HG03175 (cell line): ENCODE results near the gene CHADL.
A peak's percentile ranks its signal among the peaks of the same experiment; 100 is the strongest.
"Not testable (repeated sequence)": the region's sequence is repeated elsewhere in the genome, so short reads cannot be mapped to it uniquely, and the experiment has no call there.

Experiments
- ATAC-seq: cut with Tn5 transposase; IDR thresholded peaks from one replicate; pipeline ENCODE4 v1.9.1; 2021; ENCODE audit warnings: mild to moderate bottlenecking, moderate library complexity; ENCODE audit not compliant: unreplicated experiment

Gene CHADL

GRCh38 chr22:41240377-41241132 is at the start of gene CHADL:
TSS of gene CHADL (minus strand) at chr22:41240931. CDS start at chr22:41240881, 50 bp downstream.
- ATAC-seq: no peak

- no peak for ATAC-seq
Observed at GRCh38 chr22:41289671-41290070, 48.9 kb upstream of the CHADL start.

GRCh38 chr22:41288245-41288946 is 47.7 kb upstream of the CHADL start:
- ATAC-seq: no peak

- ATAC-seq: peak; percentile 21
Observed at GRCh38 chr22:41286639-41287091, 45.9 kb upstream of the CHADL start.

DNA sequence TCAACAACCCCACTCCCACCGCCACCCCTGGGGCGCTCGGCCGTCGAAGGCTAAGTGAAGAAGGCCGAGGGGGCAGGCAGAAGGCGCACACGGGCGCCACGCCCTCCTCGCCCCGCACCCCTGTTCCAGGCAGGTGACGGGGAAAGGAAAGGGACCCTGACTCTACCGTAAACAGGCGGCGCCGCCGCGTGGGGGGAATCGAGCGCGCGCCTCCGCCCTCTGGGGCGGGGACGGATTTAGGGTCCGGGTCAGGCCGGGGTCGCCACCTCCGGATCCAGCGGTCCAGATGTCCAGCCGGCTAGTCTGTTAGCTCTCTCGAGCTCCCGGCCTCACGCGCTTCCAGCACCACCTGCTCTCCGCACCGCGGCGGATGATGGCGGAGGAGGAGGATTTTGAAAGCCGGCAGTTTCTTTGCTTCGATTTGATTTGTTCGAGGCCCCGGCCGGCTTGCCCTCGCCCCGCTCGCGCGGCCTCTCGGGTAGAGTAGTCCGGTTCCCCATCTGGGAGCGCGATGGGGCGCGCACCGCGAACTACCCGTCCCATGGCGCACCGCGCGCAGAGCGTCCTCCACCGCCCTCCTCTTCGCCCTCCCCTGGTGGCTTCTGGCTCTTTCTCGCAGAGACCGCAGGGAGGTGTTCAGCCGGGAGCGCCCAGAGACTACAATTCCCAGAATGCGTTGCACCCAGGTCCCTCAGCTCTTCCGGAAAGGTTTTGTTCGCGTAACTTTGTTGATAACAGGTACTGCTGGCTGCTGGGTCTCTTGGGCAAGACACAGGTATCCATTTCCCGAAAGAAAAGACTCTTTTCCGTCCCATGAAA is 45.3 kb upstream of the CHADL start, which contains the start of gene RANGAP1:
TSS of gene RANGAP1 (minus strand) at position 368 of the 819 bp plus-strand sequence. CDS start 5,143 bp downstream, outside the sequence.
- peak; percentile 94 for ATAC-seq

GRCh38 chr22:41285441-41285819 is 44.7 kb upstream of the CHADL start:
- ATAC-seq: no peak

DNA sequence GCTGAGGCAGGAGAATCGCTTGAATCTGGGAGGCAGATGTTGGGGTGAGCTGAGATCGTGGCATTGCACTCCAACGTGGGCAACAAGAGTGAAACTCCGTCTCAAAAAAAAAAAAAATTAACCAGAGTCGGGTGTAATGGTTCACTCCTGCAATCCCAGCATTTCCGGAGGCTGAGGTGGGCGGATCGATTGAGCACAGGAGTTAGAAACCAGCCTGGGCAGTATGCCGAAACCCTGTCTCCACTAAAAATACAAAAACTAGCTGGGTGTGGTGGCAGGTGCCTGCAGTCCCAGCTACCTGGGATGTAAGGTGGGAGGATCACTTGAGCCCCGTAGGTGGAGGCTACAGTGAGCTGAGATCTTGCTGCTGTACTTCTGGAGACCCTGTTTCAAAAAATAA is 43.7 kb upstream of the CHADL start:
- no peak for ATAC-seq

DNA sequence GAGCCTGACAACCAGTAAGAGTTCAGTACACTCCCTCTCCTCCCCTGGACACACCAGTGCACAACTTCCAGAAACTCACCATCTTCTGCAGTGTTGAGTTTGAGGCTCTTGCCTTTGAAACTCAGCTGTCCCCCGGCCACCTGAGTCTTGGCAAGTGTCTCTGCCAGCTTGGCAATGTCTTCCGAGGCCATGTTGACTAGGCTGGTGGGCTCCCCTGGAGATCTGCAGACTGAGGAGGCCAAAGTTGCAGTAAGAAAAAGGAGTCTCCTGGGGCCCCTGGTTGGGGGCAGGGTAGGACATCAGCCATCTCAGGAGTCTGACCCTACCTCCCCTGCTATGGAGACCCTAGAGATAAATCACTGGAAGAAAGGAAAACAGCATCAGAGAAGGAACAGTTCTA is 40.1 kb upstream of the CHADL start:
- ATAC-seq: no peak

DNA sequence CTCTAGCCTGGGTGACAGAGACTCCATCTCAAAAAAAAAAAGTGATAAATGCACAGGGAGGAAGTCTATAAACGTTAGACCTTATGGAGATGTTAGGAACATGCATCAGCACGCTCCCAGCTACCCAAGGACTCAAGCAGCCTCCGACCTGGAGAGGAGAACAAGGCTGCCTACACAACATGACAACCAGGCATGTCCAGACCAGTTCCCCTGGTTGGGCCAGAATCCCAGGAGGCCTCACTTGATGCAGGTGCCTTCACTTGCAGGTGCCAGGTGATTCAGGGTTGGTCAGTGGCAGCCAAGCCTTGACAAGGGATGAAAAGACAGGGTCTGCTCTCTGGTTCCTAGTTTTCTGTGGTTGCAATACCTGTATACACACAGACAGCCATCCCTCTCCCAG is 39.3 kb upstream of the CHADL start:
- no peak for ATAC-seq

DNA sequence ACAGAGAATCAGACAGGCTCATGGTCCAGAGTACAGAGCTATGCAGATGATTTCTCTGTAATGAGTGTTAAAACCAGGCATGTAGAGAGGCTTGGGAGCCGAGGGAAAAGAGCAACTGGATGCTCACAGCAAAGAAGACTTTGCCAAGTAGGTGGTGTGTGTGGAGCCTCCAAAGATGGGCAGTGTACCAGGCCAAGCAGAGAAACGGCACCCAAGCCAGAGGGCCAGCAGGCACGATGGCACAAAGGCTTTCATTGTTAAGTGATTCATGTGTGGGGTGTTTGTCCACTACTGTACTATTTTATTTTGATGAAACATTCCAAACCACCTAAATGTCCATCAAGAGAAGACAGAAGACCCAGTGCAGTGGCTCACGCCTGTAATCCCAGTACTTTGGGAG is 34.1 kb upstream of the CHADL start:
- no peak for ATAC-seq

DNA sequence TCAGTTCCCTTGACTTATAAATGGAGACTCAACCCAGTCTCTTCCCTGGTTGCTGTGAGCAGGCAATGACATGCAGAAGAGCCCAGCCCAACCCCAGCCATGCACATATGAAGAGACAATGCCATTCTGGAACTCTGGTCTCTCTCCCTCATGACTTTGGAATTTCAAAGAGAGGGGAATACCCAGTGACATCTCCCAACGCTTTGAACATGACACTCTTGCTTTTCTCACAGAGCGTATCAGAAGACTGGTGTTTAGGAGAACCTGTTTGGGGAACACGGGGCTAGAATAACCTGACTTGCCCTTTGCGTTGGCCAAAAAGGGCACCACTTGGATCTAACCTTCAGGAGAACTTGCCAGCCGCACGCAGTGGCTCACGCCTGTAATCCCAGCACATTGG is 32.4 kb upstream of the CHADL start:
- ATAC-seq: no peak

DNA sequence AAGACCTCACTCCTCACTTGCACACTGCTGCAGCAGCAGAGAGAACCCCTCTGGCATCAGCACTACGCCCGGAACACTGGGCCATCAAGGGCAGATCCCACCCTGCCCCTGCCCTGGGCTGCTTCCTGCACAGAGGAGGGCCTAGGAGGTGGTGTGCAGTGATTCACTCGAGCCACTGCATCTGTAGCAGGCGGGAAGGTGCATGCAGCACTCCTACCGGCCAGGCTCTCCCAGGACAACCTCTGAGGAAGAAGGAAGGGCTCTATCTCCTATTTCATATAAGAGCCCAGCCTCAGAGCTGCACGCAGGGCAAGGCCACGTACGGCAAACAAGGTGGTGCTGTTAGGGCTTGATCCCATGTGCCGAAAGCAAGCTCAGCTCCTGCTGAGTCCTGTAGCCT is 31.1 kb upstream of the CHADL start:
- ATAC-seq: no peak

GRCh38 chr22:41267958-41268357 is 27.2 kb upstream of the CHADL start:
- no peak for ATAC-seq

DNA sequence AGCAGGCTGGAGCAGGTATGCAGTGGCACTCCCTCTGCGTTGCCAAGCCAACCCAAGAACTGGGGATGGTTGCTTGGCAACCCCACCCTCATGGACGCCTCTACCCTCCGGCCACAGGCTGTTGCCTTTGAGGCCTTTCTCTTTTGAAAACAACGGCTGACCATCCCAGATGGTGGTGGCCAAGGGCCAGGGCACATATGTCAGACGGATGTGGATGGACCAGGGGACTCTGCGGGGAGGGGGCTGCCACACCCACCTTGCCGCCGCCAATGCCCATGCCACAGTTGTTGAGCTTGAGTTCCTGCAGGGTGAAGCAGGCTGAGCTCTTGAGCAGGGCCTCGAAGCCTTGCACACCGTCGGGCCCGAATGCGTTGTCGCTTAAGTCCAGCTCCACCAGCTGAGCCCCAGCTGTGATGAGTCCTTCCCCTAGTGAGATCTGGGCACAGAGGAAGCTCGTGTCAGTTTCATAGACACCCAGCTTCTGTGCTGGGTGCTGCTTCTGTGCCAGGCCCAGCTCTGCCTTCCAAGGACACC is 23.7 kb upstream of the CHADL start:
- ATAC-seq: no peak

DNA sequence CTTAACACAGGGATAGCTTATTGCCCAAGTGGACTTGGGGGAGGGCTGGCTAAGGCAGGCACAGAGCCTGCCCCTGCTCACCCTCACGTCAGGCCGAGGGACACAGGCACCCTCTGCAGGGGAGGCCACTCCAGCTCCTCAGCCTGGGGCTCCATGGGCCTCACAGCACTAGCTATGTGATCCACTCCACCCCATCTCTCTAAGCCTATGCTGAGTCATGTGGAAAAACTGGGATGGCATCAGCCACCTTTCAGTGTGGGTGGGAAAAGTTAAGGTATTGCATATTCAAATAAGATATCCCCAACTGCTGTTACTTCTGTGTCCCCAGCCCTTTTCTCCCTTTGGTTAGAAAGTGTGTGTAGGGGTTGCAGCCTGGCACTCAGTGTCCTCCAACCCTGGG is 23.0 kb upstream of the CHADL start:
- no peak for ATAC-seq

GRCh38 chr22:41262250-41262765 is 21.6 kb upstream of the CHADL start:
- ATAC-seq: no peak

DNA sequence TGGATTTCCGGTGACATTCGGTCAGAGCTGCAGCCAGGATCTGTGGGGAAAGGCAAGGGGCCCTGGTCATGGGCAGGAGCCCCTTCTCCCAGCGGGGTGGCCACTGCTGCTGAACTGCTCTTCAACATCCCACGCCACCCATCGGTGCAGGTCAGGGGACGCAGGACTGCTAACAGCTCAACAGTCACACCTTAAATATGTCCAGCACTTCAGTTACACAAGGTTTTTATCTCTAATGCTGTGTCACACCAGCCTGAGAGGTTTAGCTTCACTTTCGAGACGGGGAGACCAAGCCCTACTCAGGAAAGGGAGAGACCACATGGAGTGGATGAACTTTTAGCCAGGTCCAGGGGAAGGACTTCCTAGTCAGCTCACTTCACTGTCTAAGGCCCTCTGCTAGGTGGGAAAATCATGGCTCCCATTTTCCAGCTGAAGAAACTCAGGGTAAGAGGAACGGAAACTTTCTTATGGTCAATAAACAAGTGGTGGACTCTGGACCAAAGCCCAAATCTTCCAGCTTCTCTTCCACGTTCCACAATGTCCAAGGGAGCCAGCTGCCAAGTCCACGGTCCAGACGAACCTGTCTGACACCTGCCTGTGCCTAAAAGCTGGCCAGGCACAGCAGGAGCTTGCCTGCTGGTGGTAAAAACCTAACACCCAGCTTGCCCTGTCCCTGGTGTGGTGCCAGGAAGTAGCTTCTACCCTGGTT is 21.0 kb upstream of the CHADL start:
- ATAC-seq: no peak

DNA sequence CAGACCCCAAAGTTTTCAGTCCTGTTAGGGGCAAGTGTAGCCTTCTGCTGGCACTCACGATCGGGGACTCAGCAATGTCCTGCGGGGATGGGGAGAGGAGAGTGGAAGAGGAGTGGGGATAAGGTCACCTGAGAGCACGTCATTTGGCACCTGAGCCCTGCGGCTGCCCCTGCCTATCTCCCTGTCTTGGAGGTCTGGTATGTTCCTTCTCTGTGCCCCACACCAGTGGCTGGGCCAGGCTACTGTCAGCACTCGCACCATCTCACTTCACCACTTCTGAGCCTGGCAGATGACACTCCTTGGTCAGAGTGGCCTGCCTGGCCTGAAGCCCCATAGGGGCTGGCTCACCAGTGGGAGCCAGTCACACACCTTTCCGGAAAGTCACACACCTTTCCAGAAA is 20.1 kb upstream of the CHADL start:
- ATAC-seq: no peak

DNA sequence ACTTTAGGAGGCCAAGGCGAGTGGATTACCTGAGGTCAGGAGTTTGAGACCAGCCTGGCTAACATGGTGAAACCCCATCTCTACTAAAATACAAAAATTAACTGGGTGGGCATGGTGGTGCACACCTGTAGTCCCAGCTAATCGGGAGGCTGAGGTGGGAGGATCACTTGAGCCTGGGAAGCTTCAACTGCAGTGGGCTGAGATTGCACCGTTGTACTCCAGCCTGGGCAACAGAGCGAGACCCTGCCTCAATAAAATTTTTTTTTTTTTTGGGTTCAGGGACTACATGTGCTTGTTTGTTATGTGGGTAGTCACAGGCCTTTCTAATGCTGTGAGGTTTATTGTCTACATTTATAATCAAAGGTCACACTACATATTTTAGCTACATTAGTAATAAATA is 19.0 kb upstream of the CHADL start:
- ATAC-seq: not testable (repeated sequence)

DNA sequence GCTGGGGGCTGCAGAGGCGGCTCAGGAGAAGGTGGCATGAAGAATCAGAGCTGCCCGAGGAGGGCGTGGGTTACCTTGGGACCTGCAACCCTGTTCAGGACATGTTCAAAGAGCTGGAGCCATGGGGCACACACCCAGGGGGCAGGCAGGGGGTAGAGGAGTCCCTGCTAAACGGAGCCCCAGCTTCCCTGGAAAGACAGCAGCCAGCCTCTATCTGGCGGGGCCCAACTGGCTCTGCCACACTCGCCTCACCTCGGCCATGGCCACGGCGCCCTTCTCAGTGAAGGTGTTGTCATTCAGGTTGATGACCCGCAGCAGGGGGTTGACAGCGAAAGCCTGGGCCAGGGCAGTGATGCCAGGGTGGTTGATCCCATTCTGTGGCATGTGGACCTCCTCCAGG is 17.0 kb upstream of the CHADL start:
- ATAC-seq: no peak
